ENCODE measurements around the gene CRISPLD2. TPM values are rescaled to one million over a fixed set of nuclear protein-coding genes. Genes with fewer than 3 reads are reported as not detected.

CRISPLD2 gene
- total and polyA plus RNA-seq, 10 of the 15 experiments (the other 5 are each of a cell fraction or from before 2014, with no cell fraction given), result 0.03 to 0.30 (median 0.08) TPM; not detected in 5

DNA sequence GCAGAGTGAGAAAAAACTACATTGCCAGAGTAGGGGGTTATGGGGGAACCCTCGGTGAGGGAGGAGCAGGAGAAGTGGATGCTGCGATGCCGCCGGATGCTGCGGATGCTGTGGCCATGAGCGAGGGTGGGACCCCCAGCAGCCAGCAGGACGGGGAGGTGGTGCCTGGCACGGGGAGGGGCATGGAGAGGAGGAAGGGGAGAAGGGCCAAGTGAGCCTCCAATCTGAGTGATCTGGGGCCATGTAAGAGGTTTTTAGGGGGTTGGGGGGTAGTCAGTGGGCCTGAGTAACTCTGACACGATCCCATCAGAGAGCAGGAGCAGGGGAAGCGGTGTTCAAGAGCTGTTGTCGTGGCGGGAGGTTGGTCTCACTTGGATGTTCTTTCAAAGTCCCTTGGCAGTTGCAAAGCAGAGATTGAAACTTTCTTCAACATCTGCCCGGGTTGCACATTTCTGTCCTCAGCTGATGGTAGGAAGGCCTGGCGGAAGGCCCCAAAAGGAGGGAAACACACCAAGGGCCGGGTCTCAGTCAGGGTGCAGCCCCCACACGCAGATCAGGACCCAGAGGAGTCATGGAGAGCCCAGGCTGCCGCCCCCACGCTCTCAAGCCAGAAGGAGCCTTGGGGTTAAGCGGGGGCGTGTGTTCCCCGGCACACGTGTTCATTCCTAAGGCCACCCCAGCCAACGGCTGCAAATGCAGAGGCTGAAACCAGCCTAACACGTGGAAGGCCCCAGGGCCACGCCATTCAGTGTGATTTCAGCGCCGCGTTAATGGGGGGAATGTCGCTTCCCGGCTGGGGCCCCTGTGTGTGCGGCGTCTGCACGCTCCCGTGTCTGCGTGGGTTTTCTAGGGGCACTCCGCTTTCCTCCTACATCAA lies 109.9 kb downstream of the CRISPLD2 start:
- ChIA-PET CTCF (interaction anchor here (0.7 to 6.1 kb wide), 5 partner anchors 23 to 41 kb away, joined by 3 to 53 read pairs (median 3); no protein-coding TSS in a partner anchor), RAD21 (ENCODE audit: unreplicated experiment) (no interaction called here), POLR2A (no interaction called here), SMC1A (ENCODE audit: uncharacterized antibody, unreplicated experiment) (interaction anchor here (1.3 kb wide), 1 partner anchor 23 kb away, joined by 4 read pairs; no protein-coding TSS in a partner anchor)
- no peak for FAIRE-seq
- WGBS (ENCODE audit: insufficient coverage, insufficient replicate concordance, low lambda C conversion rate, missing lambda C conversion rate), result 59% methylated on average over 35 of the region's 36 CpGs
- H3K36me3 ChIP-seq (ENCODE audit: control insufficient read depth in 2 of 2, insufficient read depth in 2 of 2, low read length in 1 of 2), result no peaks in the 10 kb centered on the region
- H3K4me2 ChIP-seq (ENCODE audit: control insufficient read depth, insufficient read depth), result no peak overlapping the region
- H3K9me3 ChIP-seq (replicated peaks; ENCODE audit: control insufficient read depth, insufficient read depth, low read length), result no peaks in the 10 kb centered on the region; the same call in 2 of the 3 replicates
- H3K4me3 ChIP-seq, result no peak overlapping the region
- DNase-seq (ENCODE audit: low read depth, low spot score), result no peak
- H3K9ac ChIP-seq (ENCODE audit: control insufficient read depth, insufficient read depth, low read length), result no peak overlapping the region
- H3K27ac ChIP-seq (ENCODE audit: control insufficient read depth, insufficient read depth), result no peak overlapping the region
- no peaks in the 10 kb centered on the region for H4K20me1 ChIP-seq (ENCODE audit: control insufficient read depth, insufficient read depth)
- no peaks in the 10 kb centered on the region for H3K4me1 ChIP-seq (ENCODE audit: control insufficient read depth, insufficient read depth, low read length)
- peaks cover 0 to 1% of the 10 kb centered on the region in 2 experiments; a peak in 1 of 4 replicates for H3K27me3 ChIP-seq (replicated peaks in 1 of 2; ENCODE audit: control insufficient read depth in 2 of 2, insufficient read depth in 2 of 2, low read length in 1 of 2)
- intact Hi-C loops (cut with micrococcal nuclease; ENCODE audit: unreplicated experiment), result no loop called here
- in situ Hi-C loops (cut with MboI), result no loop called here
- no peak for ATAC-seq
- BruUV-seq (replicated peaks), result no TSS peak
- TF ChIP-seq YY1 (IDR thresholded peaks at IDR 0.05; ENCODE audit: low read depth, low read length) (no peak), CHD2 (IDR thresholded peaks at IDR 0.05; ENCODE audit: borderline replicate concordance, low read depth, low read length) (no peak), GATAD2B (conservative IDR thresholded peaks at IDR 0.05; ENCODE audit: low read depth) (no peak), BRCA1 (IDR thresholded peaks at IDR 0.05; ENCODE audit: low read depth, low read length) (no peak), KAT2A (conservative IDR thresholded peaks at IDR 0.05; ENCODE audit: control insufficient read depth, low read depth, low read length) (no peak), STAT1 (conservative IDR thresholded peaks at IDR 0.05) (no peak)
- no peaks in the 10 kb centered on the region for H3K79me2 ChIP-seq (ENCODE audit: control insufficient read depth, insufficient read depth, low read length)
- H2AFZ ChIP-seq (ENCODE audit: control insufficient read depth, low read depth, low read length), result no peak overlapping the region

Data from GM12878 (cell line).